A673 (cell line): ENCODE measurements around the gene SEC16A. TPM values are rescaled to one million over a fixed set of nuclear protein-coding genes. Genes with fewer than 3 reads are reported as not detected.

Experiments
- microRNA-seq: library from miRNA; unstranded; fragments of <30 nt; microRNA quantifications from one replicate; pipeline ENCODE4 v1.2.0, GENCODE V29; 2021
- total RNA-seq: library from RNA; stranded (reverse); gene quantifications from 2 replicates; pipeline ENCODE4 v1.2.3, GENCODE V29; 2021

The SEC16A gene
- total RNA-seq, 1 experiment from 2014 or later: 72.9 TPM

Small RNA genes lying within 50 kb of the gene (microRNA-seq; reads per million reads assigned to microRNA genes)
- gene MIR4673: not detected

Other genes with a start within 250 kb of the SEC16A start
- 38.0 and 43.7 TPM in 2 replicates for gene QSOX2, start 237.2 kb downstream of the SEC16A start, total RNA-seq
- gene CCDC187, start 178.9 kb downstream of the SEC16A start, total RNA-seq: not detected in 2 replicates
- 36.4 and 48.5 TPM in 2 replicates for gene GPSM1, start 155.5 kb downstream of the SEC16A start, total RNA-seq
- gene DNLZ, start 119.3 kb downstream of the SEC16A start, total RNA-seq: 32.7 and 37.3 TPM in 2 replicates
- 4.8 and 5.4 TPM in 2 replicates for gene CARD9, start 109.4 kb downstream of the SEC16A start, total RNA-seq
- 22.9 and 24.8 TPM in 2 replicates for gene SNAPC4, start 82.9 kb downstream of the SEC16A start, total RNA-seq
- 135 and 146 TPM in 2 replicates for gene ENTR1, start 72.4 kb downstream of the SEC16A start, total RNA-seq
- gene PMPCA, start 72.4 kb downstream of the SEC16A start, total RNA-seq: 84.1 and 94.8 TPM in 2 replicates
- gene INPP5E, start 43.2 kb downstream of the SEC16A start, total RNA-seq: 26.2 and 27.7 TPM in 2 replicates
- gene NOTCH1, start 63.0 kb upstream of the SEC16A start, total RNA-seq: 37.2 and 50.2 TPM in 2 replicates
- gene EGFL7, start 179.9 kb upstream of the SEC16A start, total RNA-seq: 79.5 and 98.5 TPM in 2 replicates
- 56.0 and 57.7 TPM in 2 replicates for gene AGPAT2, start 204.4 kb upstream of the SEC16A start, total RNA-seq
- 26.4 and 35.3 TPM in 2 replicates for gene DIPK1B, start 229.5 kb upstream of the SEC16A start, total RNA-seq